Keratinocyte (primary cell): Measurements from ENCODE around the gene KLHL29.

Source experiments
- CTCF ChIP-seq, 3 experiments: IDR thresholded peaks in 1 of 3; conservative IDR thresholded peaks in 1 of 3; optimal IDR thresholded peaks in 1 of 3; 2 replicates in 2 of 3; 3 replicates in 1 of 3; pipeline versions ENCODE3 to v1.5.1; 2011; ENCODE audit warnings: low read length in 3 of 3, mild to moderate bottlenecking in 3 of 3, moderate library complexity in 2 of 3, control low read depth in 1 of 3, inconsistent platforms in 1 of 3; ENCODE audit not compliant: insufficient read depth in 2 of 3; ENCODE audit errors: extremely low read depth in 1 of 3
- EZH2 ChIP-seq: IDR thresholded peaks from one replicate; pipeline ENCODE4 v1.6.1; 2012; ENCODE audit warnings: inconsistent platforms, mild to moderate bottlenecking, low read length, moderate library complexity

- TF ChIP-seq CTCF (optimal IDR thresholded peaks at IDR 0.05 in 1 of 3, IDR thresholded peaks at IDR 0.05 in 1 of 3, conservative IDR thresholded peaks at IDR 0.05 in 1 of 3; ENCODE audit: extremely low read depth in 1 of 3, insufficient read depth in 2 of 3, low read length in 3 of 3) = no peak
- no peak for TF ChIP-seq EZH2
Observed at GRCh38 chr2:23645230-23645808, 260.3 kb downstream of the KLHL29 start.
